Peyer's patch (tissue), 4 donors: Measurements from ENCODE around the gene FBXW7. TPM values are rescaled to one million over a fixed set of nuclear protein-coding genes. Genes with fewer than 3 reads are reported as not detected.

Experiments
- DNase-seq, 3 donors: peaks; one replicate each; pipeline ENCODE4 v3.0.0-alpha.2; 2017 to 2019
- H3K27ac ChIP-seq, 4 donors: fragments of 200-600 bp; sonication (generic); one replicate each; pipeline ENCODE4 v1.5.1; 2016 to 2019
- H3K27me3 ChIP-seq, 2 donors: fragments of 200-600 bp; sonication (generic); one replicate each; pipeline ENCODE4 v1.5.1; 2019
- H3K36me3 ChIP-seq, 3 donors: fragments of 200-600 bp; sonication (generic); one replicate each; pipeline ENCODE4 v1.5.1; 2016 to 2019
- H3K4me1 ChIP-seq, 4 donors: fragments of 200-600 bp; sonication (generic); one replicate each; pipeline ENCODE4 v1.5.1; 2016 to 2019
- H3K4me3 ChIP-seq, 4 donors: fragments of 200-600 bp; sonication (generic); 1 replicate in 3 of 4; 2 replicates in 1 of 4; pipeline ENCODE4 v1.5.1; 2016 to 2019; ENCODE audit warnings: mild to moderate bottlenecking in 1 of 4
- H3K9me3 ChIP-seq, 4 donors: fragments of 200-600 bp; sonication (generic); one replicate each; pipeline ENCODE4 v1.5.1; 2016 to 2019; ENCODE audit warnings: mild to moderate bottlenecking in 1 of 4
- CTCF ChIP-seq, 6 experiments: fragments of 450-650 bp in 4 of 6; fragments of 200-600 bp in 2 of 6; sonication (generic) in 1 of 6; IDR thresholded peaks; one replicate each; pipeline ENCODE4 v1.5.1; 2017 to 2019; ENCODE audit warnings: antibody characterized with exemption in 6 of 6, mild to moderate bottlenecking in 3 of 6, moderate library complexity in 1 of 6
- POLR2A ChIP-seq, 2 donors: fragments of 450-650 bp; IDR thresholded peaks; one replicate each; pipeline ENCODE4 v1.5.1; 2017; ENCODE audit warnings: antibody characterized with exemption in 2 of 2, mild to moderate bottlenecking in 2 of 2, moderate library complexity in 2 of 2
- total RNA-seq, 4 donors: library from RNA; depleted of rRNA; stranded (reverse); fragments of >200 nt; gene quantifications; one replicate each; pipeline ENCODE4 v1.1.0, GENCODE V29; 2016

Gene FBXW7
- total RNA-seq, 4 donors from 2014 or later = 33.4 to 120 (median 43.0) TPM

GRCh38 chr4:152307669-152308068 lies 228.2 kb downstream of the FBXW7 start:
- no peak for DNase-seq
- TF ChIP-seq POLR2A (IDR thresholded peaks at IDR 0.05) = no peak
- TF ChIP-seq CTCF (IDR thresholded peaks at IDR 0.05) = no peak
- no peak overlapping the region for H3K27ac ChIP-seq
- no peaks in the 10 kb centered on the region for H3K9me3 ChIP-seq
- no peaks in the 10 kb centered on the region for H3K36me3 ChIP-seq
- no peaks in the 10 kb centered on the region for H3K27me3 ChIP-seq
- H3K4me1 ChIP-seq = no peaks in the 10 kb centered on the region
- H3K4me3 ChIP-seq = no peak overlapping the region

- H3K27me3 ChIP-seq = no peaks in the 10 kb centered on the region
- H3K9me3 ChIP-seq = no peaks in the 10 kb centered on the region
- H3K27ac ChIP-seq = no peak overlapping the region
- no peak overlapping the region for H3K4me3 ChIP-seq
- no peaks in the 10 kb centered on the region for H3K36me3 ChIP-seq
- DNase-seq = no peak
- H3K4me1 ChIP-seq = no peaks in the 10 kb centered on the region
- no peak for TF ChIP-seq CTCF (IDR thresholded peaks at IDR 0.05)
- no peak for TF ChIP-seq POLR2A (IDR thresholded peaks at IDR 0.05)
Measured at GRCh38 chr4:152306541-152306940, 229.4 kb downstream of the FBXW7 start.

- no peak for DNase-seq
Measured at GRCh38 chr4:152304220-152304619, 231.7 kb downstream of the FBXW7 start.

GRCh38 chr4:152301381-152301780 lies 234.5 kb downstream of the FBXW7 start:
- H3K27me3 ChIP-seq = no peaks in the 10 kb centered on the region
- TF ChIP-seq CTCF (IDR thresholded peaks at IDR 0.05) = no peak
- TF ChIP-seq POLR2A (IDR thresholded peaks at IDR 0.05) = no peak
- no peaks in the 10 kb centered on the region for H3K4me1 ChIP-seq
- no peaks in the 10 kb centered on the region for H3K9me3 ChIP-seq
- H3K27ac ChIP-seq = no peak overlapping the region
- H3K36me3 ChIP-seq = no peaks in the 10 kb centered on the region
- no peak overlapping the region for H3K4me3 ChIP-seq
- DNase-seq = no peak

More at GRCh38 chr4:152304220-152304619, 231.7 kb downstream of the FBXW7 start:
- no peak overlapping the region for H3K4me3 ChIP-seq
- TF ChIP-seq CTCF (IDR thresholded peaks at IDR 0.05) = no peak
- no peak for TF ChIP-seq POLR2A (IDR thresholded peaks at IDR 0.05)
- no peaks in the 10 kb centered on the region for H3K4me1 ChIP-seq
- no peaks in the 10 kb centered on the region for H3K36me3 ChIP-seq
- no peaks in the 10 kb centered on the region for H3K27me3 ChIP-seq
- no peaks in the 10 kb centered on the region for H3K9me3 ChIP-seq
- no peak overlapping the region for H3K27ac ChIP-seq

- no peak overlapping the region for H3K4me3 ChIP-seq
- H3K9me3 ChIP-seq = no peaks in the 10 kb centered on the region
- no peak for DNase-seq
- no peaks in the 10 kb centered on the region for H3K4me1 ChIP-seq
- H3K27me3 ChIP-seq = no peaks in the 10 kb centered on the region
- H3K27ac ChIP-seq = no peak overlapping the region
- TF ChIP-seq CTCF (IDR thresholded peaks at IDR 0.05) (no peak), POLR2A (IDR thresholded peaks at IDR 0.05) (no peak)
- no peaks in the 10 kb centered on the region for H3K36me3 ChIP-seq
Measured at GRCh38 chr4:152299553-152299952, 236.3 kb downstream of the FBXW7 start.

- Histone ChIP-seq H3K4me1 (no peaks in the 10 kb centered on the region), H3K27me3 (no peaks in the 10 kb centered on the region), H3K9me3 (no peaks in the 10 kb centered on the region), H3K4me3 (no peak overlapping the region), H3K36me3 (no peaks in the 10 kb centered on the region), H3K27ac (no peak overlapping the region)
- no peak for TF ChIP-seq CTCF (IDR thresholded peaks at IDR 0.05)
- no peak for TF ChIP-seq POLR2A (IDR thresholded peaks at IDR 0.05)
- no peak for DNase-seq
Measured at GRCh38 chr4:152296386-152296785, 239.5 kb downstream of the FBXW7 start.
